Neural cell (in vitro differentiated cells): ENCODE results near the gene NEDD4L.

Experiments used
- EP300 ChIP-seq: fragments of 450-650 bp; conservative IDR thresholded peaks from 2 replicates; pipeline ENCODE4 v1.6.1; 2014; ENCODE audit warnings: antibody characterized with exemption, mild to moderate bottlenecking, moderate library complexity; ENCODE audit not compliant: poor library complexity, severe bottlenecking
- EZH2 ChIP-seq: fragments of 200-600, 300-800 bp; shearing (Covaris generic), sonication (generic); IDR thresholded peaks from 2 replicates; pipeline ENCODE4 v1.6.1; 2014; ENCODE audit warnings: antibody characterized with exemption, low read length, borderline replicate concordance, mild to moderate bottlenecking; ENCODE audit not compliant: insufficient read depth, poor library complexity, severe bottlenecking
- MXI1 ChIP-seq: fragments of 450-650 bp; conservative IDR thresholded peaks from 2 replicates; pipeline ENCODE4 v1.6.1; 2014; ENCODE audit warnings: antibody characterized with exemption, mild to moderate bottlenecking; ENCODE audit not compliant: poor library complexity, severe bottlenecking
- POLR2AphosphoS5 ChIP-seq: IDR thresholded peaks from 2 replicates; pipeline ENCODE4 v1.6.1; 2012
- SMC3 ChIP-seq: fragments of 450-650 bp; conservative IDR thresholded peaks from 2 replicates; pipeline ENCODE4 v1.6.1; 2014; ENCODE audit warnings: antibody characterized with exemption, mild to moderate bottlenecking, moderate library complexity; ENCODE audit not compliant: poor library complexity
- TF ChIP-seq, protein P1 (sequence below): fragments of 450-650 bp; IDR thresholded peaks from 2 replicates; pipeline ENCODE4 v1.5.1; 2014; ENCODE audit warnings: antibody characterized with exemption, mild to moderate bottlenecking, moderate library complexity; ENCODE audit not compliant: poor library complexity, severe bottlenecking
- TF ChIP-seq, protein P2 (sequence below): IDR thresholded peaks from 2 replicates; pipeline ENCODE4 v1.6.1; 2012; ENCODE audit warnings: borderline replicate concordance

DNA sequence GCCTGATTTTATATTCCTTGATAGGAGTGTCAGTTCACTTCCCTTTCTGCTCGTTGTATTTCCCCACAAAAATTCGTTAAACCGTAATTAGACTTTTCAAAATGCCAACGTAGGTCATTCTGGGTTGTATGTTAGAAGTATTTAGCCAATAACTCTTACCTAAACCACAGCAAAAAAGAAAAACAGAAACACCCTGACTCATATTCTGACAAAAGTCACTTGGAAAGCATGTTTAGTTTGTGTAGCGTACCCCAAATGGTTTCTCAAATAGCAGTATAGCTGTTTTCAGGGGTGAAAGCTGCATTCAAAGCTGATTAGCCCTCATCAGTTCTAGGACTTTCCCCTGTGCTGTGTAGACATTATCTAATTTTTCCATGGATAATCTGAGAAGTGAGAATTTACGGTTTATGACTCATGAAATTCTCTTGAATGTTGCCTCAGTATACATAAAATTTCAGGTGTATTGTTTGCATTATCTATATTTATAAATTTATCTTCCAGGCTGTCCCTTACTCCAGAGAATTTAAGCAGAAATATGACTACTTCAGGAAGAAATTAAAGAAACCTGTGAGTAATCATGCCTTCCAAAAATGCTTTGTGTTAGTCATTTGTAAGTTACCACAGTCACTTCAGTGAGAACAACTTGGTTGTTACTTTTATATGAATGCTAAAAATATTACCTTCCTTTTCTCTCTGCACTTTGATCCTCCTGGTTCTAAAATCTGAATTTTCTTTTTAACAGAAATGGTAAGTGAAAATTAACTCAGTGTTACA, 319.9 kb downstream of the NEDD4L start:
- TF ChIP-seq EZH2 (no peak), POLR2AphosphoS5 (no peak), SMC3 (no peak), EP300 (no peak), MXI1 (no peak)
- TF ChIP-seq, protein P1, sequence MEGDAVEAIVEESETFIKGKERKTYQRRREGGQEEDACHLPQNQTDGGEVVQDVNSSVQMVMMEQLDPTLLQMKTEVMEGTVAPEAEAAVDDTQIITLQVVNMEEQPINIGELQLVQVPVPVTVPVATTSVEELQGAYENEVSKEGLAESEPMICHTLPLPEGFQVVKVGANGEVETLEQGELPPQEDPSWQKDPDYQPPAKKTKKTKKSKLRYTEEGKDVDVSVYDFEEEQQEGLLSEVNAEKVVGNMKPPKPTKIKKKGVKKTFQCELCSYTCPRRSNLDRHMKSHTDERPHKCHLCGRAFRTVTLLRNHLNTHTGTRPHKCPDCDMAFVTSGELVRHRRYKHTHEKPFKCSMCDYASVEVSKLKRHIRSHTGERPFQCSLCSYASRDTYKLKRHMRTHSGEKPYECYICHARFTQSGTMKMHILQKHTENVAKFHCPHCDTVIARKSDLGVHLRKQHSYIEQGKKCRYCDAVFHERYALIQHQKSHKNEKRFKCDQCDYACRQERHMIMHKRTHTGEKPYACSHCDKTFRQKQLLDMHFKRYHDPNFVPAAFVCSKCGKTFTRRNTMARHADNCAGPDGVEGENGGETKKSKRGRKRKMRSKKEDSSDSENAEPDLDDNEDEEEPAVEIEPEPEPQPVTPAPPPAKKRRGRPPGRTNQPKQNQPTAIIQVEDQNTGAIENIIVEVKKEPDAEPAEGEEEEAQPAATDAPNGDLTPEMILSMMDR, result no peak
- TF ChIP-seq, protein P2, sequence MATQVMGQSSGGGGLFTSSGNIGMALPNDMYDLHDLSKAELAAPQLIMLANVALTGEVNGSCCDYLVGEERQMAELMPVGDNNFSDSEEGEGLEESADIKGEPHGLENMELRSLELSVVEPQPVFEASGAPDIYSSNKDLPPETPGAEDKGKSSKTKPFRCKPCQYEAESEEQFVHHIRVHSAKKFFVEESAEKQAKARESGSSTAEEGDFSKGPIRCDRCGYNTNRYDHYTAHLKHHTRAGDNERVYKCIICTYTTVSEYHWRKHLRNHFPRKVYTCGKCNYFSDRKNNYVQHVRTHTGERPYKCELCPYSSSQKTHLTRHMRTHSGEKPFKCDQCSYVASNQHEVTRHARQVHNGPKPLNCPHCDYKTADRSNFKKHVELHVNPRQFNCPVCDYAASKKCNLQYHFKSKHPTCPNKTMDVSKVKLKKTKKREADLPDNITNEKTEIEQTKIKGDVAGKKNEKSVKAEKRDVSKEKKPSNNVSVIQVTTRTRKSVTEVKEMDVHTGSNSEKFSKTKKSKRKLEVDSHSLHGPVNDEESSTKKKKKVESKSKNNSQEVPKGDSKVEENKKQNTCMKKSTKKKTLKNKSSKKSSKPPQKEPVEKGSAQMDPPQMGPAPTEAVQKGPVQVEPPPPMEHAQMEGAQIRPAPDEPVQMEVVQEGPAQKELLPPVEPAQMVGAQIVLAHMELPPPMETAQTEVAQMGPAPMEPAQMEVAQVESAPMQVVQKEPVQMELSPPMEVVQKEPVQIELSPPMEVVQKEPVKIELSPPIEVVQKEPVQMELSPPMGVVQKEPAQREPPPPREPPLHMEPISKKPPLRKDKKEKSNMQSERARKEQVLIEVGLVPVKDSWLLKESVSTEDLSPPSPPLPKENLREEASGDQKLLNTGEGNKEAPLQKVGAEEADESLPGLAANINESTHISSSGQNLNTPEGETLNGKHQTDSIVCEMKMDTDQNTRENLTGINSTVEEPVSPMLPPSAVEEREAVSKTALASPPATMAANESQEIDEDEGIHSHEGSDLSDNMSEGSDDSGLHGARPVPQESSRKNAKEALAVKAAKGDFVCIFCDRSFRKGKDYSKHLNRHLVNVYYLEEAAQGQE, result no peak
